GM19351 (cell line): ENCODE measurements around the gene EEF1A2.

Experiments
- ATAC-seq: cut with Tn5 transposase; IDR thresholded peaks from one replicate; pipeline ENCODE4 v1.9.1; 2021; ENCODE audit warnings: mild to moderate bottlenecking, moderate library complexity; ENCODE audit not compliant: unreplicated experiment

The EEF1A2 gene

DNA sequence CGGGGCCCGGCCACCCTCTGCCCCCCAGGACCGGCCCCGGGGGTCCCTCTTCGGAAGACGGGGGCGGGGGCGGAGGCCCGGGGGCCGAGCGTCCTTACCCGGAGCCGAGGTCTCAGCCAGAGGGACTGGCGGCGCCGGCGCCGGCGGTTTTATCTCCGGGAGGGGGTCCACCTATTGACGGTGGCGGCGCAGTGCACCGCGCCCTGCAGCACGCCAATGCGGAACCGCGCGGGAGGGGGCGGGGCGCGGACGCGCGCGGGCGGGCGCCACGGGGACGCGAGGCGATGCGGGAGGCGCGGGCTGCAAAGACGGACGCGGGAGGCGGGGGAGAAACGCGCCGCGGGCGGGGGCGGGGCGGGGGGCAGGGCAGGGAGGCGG, at the start of gene EEF1A2:
Gene EEF1A2, minus strand, starts transcription at position 124 of the 378 bp plus-strand sequence. CDS start 1,320 bp downstream, outside the sequence.
- ATAC-seq, result no peak

DNA sequence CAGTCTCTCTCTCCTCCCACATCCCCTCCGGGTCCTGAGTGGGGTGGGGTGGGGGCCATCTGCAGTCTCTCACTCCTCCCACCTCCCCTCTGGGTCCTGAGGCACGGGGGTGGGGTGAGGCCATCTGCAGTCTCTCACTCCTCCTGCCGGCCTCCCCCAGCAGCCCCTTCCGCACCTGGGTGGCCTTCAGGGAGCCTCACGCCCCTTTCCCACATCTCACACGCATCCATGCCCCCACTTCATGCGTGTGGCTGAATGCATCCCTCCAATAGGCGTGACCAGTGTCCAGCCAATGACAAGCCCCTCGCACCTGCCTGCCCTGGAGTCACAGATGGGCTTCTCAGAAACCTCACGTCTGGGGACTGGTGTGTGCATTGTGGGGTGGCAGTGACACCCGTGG, 49.7 kb upstream of the EEF1A2 start:
- ATAC-seq, result no peak

DNA sequence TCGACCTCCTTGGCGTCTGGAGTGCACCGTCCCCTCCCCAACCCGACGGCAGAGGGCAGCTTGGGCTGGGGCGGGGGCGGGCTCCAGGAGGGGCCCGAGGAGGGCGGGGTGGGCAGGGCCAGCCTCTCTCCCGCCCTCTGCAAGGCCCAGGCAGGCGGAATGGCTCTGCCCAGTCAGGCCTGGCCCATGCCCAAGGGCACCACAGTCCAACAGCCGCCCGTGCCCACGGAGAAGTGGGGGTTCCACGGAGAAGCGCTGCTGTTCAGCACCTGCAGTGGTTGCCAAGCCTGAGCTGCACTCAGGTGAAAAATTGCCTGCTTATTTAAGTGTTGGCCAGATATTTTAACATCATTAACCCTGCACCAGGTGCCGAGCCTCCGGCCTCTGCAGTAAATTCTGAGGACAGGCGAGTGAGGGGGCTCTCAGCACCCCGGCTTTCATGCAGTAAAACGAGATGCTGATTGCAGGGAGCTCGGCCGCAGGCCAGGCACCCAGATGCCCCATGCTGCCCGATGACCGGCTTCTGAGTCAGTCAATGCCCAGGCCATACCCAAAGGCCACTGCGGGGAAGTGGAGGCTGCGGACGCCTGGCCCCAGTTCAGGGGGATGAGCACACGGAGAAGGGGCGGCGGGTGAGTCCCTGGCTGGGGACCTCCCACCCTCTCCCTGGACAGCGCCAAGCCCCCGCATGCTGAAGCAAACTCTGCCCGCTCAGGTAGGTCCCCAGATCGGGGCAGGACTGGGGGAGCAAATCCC, 49.0 kb upstream of the EEF1A2 start, which contains the start of gene SRMS:
Gene SRMS, minus strand, starts transcription at position 25 of the 756 bp plus-strand sequence. CDS start 286 bp downstream, outside the sequence.
- no peak for ATAC-seq

DNA sequence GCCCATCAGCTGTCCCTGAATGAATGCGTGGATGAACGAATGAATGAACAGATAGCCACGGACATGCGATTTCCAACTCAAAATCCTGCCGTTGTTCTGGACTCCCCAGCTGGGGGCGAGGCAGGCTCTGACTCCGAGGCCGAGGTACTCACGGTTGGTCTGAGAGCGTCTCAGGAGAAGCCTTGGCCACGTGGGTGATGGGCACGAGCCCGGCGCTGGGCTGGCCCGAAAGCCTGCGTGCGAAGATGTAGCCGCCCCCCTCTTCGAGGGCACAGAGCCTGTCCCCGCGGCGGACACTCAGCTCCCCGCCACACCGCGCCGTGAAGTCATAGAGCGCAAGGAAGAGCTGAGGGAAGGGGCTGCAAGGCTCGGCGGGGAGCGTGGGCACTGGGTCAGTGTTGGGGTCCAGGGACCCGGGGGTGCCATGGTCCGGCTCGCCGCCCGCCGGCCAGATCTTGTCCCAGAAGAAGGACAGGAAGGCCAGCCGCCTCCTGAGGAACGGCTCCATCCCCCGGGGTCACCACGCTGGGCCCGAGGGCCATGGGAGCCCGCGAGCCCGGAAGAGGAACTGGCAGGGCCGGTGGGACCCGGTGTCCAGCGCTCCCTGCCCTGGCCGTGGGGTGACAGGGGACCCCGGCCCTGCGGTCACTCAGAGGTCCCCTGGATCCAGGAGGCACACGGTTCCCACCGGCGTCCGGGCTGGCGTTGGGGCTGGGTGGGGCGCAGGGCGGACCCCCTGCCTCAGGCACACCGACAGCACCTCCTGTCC, 48.3 kb upstream of the EEF1A2 start:
- no peak for ATAC-seq

DNA sequence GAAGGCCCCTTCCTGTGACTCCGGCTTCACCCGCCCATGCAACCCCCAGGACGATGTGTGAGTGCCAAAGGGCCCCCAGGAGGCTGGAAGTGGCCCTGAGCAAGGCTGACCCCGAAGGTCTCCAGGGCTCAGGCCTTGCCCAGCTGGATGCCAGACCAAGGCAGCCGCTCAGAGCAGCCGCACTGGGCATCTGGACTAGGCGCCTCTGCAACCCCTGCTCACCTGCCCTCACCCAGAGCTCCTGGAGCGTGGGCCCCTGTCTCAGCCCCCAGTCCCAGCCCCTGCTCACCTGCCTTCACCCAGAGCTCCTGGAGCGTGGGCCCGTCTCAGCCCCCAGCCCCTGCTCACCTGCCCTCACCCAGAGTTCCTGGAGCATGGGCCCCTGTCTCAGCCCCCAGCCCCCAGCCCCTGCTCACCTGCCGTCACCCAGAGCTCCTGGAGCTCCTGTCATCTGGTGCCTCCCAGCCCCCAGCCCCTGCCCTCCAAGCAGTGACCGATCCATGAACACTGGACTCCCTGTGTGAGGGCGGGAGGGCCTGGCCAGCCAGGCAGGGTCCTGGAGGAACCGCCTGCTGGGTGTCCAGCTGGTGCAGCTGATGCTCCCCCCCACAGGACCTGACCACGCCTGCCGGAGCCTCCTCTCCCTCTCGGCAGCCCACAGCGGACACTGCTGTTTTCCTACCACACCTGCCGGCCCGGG, 47.5 kb upstream of the EEF1A2 start:
- ATAC-seq, result no peak

DNA sequence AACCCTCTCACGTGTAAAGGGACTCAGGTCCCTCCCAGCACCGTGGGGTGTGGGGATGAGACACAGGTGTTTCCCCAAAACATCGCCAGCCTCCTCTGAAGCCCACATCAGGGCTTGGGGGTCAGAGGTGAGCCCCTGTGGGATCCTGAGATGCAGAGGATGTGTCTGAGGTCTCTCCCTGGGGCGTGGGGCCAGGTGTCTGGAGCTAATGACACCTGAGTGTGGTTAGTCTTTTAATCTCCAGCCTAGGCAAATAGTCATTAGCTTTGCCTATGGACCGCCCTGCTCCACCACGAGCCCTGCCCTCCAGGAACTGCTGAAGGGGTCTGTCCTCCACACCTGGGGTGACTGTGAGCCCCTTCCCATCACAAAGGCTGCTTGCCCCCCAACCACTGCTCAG, 46.9 kb upstream of the EEF1A2 start:
- ATAC-seq, result no peak

DNA sequence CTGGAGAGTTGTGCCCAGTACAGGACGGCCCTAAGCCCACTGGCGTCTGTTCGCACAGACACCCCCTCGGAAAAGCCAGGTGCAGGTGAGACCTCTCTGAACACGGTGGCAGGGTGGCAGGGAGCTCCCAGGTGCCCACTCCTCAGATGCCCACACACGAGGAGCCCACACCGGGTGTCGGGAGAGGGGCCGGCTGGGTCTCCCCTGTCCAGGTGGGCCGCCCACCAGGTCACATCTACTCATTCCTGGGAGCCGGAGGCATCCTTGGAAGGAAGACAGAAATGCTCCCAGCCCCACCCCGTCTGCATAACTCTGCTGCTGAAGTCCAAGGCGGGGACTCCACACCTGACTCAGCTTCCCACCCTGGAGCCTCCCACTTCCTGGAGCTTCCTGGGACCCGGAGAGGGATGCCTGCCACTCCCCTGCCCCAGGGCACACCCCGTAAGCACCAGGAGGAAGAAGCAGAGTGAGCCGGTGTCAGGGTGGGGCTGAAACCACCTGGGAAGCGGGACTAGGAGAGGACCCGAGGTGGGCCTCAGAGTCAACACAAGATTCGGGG, 46.2 kb upstream of the EEF1A2 start:
- no peak for ATAC-seq

DNA sequence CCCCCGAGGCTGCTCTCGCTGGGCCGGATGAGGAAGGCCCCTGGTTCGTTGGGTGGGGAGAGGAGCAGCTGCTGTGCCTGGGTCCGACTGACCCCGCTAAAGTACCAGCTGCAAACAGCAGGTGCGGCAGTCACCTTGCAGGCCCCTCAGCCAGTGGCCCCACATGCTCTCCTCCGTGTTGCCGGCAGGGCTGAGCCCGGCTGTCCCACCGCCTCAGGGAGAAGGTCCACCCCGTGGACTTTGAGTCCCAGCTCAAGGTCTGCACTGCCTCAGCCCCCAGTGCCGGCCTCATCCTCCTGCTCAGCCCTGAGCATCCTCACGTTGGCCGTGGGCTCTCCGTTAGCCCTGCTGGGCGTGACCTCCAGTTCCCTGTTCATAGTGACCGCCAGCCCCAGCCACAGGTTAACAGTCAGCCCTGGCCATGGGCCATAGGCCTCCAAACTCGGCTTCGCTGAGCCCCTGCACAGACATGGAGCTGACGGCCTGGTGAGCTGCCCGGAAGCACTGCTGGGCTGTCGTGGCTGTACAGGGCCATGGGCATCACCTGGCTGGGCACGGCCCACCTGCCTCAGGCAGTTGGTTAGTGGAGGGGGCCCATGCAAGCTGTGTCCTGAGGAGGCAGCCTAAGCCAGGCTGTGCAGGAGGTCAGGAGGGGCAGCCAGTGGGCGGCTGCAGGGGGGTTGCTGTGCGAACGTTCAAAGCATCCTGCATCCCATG, 45.5 kb upstream of the EEF1A2 start:
- ATAC-seq, result no peak

DNA sequence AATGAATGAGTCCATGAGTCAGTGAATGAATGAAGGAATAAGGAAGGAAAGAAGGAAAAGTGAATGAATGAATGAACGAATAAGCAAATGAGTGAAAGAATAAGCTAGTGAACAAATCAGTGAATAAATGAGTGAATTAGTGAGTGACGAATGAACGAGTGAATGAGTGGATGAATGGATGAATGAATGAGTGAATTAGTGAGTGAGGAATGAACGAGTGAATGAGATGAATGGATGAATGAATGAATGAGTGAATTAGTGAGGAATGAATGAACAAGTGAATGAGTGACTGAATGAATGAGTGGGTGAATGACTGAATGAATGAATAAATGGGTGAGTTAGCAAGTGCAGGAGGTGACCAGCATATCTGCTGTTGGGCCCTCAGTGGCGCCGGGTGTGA, 44.9 kb upstream of the EEF1A2 start:
- ATAC-seq, result no peak

DNA sequence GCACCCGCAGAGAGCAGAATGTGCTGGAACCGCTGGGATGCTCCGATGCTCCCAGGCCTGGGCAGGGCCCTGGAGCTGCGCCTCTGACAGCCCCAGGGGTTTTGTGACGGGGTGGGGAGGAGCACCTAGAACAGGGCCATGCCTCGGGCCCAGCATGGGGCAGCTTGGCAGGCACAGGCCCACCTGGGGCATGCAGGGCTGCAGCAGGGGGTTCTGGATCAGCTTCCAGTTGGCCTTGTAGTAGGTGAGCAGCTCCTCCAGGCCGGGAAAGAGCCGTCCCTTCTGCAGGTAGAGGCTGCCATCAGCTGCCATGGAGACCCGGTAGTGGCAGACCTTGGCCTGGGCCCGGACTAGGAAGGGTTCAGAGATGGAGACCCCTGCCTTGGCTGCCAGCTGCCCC, 44.2 kb upstream of the EEF1A2 start:
- no peak for ATAC-seq

DNA sequence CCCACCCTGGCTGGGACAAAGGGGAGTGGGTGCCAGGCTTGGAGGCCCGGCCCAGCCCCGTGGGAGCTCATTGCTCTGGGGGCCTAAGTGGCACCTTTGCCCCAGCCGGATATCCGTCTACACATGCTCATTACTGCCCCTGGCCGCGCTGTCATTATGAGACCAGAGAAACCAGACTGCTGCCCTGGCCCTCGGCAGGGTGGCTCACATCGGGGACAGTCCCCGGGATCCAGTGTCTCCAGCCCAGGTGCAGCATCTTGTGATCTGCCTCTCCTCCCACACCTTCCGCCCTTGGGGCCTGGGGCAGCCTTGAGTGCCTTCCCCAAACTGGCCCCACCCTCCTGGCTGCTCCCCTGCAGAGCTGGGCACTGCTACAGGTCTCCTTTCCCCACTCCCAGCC, 43.8 kb upstream of the EEF1A2 start:
- no peak for ATAC-seq

DNA sequence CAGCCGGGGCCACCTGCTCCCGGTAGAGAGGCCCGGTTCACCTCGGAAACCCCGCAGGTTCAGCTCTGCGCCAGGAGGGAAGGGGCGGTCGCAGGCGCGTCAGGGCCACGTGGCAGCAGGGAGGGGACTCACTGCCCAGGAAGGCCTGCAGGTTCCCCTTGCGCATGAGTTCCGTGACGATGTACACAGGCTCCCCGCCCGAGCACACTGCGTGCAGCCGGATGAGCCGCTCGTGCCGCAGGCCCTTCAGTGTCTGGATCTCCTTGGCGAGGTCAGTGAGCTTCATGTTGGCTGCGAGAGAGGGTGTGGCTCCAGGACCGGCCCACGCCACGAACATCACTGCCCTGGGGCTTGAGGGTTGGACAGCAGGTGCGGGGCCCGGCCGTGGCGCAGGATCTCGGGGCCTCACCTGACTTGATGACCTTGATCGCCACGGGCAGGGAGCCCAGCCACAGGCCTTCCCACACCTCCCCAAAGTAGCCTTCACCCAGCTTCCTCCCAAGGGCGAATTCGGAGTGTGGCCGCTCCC, 43.2 kb upstream of the EEF1A2 start:
- ATAC-seq, result no peak

DNA sequence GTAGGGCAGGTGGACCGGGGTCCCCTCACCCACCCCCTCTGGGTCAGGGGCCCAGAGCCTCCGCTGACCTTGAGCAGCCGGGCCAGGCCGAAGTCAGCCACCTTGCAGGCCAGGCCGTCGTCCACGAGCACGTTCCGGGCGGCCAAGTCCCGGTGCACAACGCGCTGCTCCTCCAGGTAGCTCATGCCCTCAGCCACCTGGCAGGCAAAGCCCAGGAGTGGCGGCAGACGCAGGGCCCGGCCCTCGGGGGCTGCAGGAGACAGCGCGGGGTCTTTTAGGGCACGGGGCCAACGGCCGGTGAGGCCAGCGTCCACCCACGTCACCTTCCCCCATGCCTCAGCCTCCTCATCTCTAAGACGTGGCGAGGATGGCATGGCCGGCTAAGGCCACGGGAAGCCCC, 42.5 kb upstream of the EEF1A2 start:
- no peak for ATAC-seq

DNA sequence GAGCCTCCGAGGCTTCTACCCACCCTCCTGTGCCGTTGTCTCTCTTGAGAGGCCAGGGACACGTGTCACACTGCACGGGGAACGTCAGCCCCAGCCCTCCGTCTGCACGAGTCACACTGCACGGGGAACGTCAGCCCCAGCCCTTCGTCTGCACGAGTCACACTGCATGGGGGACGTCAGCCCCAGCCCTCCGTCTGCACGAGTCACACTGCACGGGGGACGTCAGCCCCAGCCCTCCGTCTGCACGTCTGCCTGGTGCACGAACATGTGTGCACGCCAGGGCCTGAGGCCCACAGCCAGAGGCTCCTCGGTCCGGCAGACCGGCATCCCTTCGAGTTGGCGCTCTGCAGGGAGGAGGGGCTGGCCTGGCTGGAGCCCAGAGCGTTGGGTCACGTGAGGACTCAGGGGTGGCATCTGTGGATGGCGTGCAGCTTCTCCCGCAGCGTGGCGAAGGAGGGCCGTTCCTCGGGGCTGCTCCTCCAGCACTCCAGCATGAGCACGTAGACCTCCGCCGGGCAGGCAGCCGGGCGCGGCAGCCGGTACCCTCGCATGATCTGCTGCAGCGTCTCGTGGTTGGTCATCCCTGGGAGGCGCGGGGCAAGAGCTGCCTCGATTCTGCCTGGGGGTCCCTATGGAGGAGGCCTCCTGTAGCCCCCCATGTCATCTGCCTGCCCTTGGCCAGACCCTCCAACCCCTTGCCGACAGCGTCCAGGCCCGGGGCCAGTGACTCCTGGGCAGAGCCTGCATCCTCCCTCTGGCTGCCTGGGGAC, 41.7 kb upstream of the EEF1A2 start:
- no peak for ATAC-seq

DNA sequence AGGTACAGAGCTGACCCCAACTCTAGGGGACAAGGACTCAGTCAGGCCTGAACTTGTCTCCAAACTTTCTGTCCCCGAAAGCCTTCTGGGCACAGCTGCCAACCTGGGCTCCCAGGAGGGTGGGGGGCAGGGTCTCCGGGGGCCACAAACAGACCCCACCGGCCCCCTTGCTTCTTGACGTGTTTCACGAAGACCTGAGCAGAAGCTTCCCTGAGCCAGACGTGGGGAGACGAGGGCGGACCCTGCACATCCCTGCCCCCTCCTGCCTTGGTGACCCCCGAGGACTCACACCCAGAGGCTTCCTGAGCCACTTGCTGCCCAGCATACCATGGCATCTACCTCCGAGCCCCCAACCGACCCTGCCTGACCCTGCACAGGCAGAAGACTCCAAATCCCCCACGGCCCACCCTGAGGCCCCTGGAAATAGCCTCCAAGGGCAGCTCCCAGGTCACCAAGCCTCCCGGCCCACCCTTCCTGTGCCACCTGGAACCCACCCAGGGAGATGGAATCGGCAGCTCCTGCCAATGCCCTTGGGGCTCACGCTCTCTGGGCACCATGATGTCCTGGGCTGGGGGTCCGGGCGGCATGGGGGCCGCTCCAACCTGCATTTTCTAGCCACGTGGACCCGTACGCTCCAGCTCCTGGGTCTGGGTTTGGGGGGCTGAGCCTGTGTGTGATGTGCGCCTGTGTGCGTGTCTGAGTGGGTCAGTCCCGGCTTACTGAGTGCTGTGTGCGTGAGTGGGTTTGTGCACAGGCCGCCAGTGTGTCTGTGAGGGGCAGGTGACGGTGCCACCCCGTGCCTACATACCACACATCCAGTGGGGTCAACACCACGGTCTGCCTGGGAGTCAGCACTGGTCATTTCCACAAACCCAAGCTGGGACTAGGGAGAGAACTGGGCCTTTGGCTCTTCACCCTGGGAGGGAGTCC, 40.8 kb upstream of the EEF1A2 start:
- no peak for ATAC-seq

DNA sequence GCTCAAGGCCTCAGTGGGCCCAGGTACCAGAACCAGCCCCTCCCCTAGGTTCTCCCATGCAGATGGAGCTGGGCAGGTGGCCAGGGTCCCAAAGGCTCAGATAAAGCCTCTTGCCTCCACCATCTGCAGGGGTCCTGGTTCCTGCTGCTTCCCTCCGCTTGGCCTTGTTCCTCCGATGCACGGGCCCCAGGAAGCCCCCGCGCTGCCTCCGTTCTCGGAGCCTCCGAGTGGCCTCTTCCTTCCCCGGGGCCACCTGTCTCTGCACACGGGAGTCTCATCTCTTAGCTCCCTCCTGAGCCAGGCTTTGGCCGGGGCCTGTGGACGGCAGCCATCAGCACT, 40.2 kb upstream of the EEF1A2 start:
- no peak for ATAC-seq

DNA sequence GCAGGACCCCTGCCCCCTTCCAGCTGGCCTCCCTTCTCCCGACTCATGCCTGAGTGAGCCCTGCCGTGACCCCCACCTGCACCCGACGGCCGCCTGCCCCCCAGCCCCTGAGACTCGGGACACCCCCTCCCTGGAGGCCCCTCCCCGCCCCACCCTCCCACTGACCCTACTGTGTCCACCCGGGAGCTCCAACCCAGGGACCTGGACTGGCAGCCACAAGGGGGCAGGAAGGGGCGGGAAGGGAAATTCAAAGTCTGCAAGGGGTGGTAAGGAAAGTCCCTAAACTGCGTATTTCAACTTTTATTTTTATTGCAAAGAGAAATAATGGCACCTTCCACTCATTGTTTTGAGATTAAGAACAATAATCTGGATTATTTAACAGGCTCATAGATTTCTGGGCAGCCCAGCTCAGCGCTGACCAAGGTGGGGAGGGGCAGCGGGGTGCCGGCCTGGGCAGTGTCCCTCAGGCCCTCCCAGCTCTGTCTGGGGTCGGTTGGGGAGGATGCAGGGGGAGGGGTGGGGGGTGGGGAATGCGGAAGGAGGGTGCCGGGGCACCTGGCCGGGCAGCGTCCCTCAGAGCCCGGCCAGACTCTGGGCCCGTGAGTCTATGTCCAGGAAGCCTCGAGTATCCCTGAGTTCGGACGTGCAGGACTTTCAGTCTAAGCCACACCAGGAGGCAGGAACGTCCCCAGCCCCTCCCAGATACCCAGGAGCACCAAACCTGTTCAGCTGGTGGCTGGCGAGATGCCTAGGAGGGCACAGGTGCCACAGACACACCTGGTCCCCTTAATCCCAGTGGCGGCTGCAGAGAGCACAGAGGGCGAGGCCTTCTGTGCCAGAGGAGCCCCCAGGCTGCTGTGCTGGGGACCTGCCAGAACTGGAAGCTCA, 39.6 kb upstream of the EEF1A2 start:
- ATAC-seq, result no peak
